HL-60 (cell line): ENCODE results near the gene ADCY5.

Experiments used
- DNase-seq, 2 experiments: peaks; one replicate each; pipeline ENCODE4 v3.0.0-alpha.2; 2010 to 2020; ENCODE audit warnings: low read depth in 1 of 2, low spot score in 1 of 2
- H3K27ac ChIP-seq: fragments of 250-450 bp; sonication (Bioruptor Pico); replicated peaks from 2 replicates; pipeline ENCODE4 v1.5.1; 2020; ENCODE audit warnings: mild to moderate bottlenecking, moderate library complexity
- H3K27me3 ChIP-seq: fragments of 250-450 bp; sonication (Bioruptor Pico); 2 replicates; pipeline ENCODE4 v1.5.1; 2021; ENCODE audit warnings: mild to moderate bottlenecking, moderate library complexity; ENCODE audit not compliant: insufficient read depth, poor library complexity, severe bottlenecking
- H3K4me3 ChIP-seq: replicated peaks from 2 replicates; pipeline ENCODE4 v1.5.1; 2011; ENCODE audit warnings: mild to moderate bottlenecking, control low read depth, low read length; ENCODE audit not compliant: insufficient read depth
- CTCF ChIP-seq: IDR thresholded peaks from one replicate; pipeline ENCODE4 v1.5.1; 2011; ENCODE audit warnings: low read length, control low read depth, inconsistent platforms; ENCODE audit not compliant: insufficient read depth
- GABPA ChIP-seq: IDR thresholded peaks from 2 replicates; pipeline ENCODE4 v1.6.1; 2012; ENCODE audit warnings: low read depth
- POLR2AphosphoS5 ChIP-seq: IDR thresholded peaks from 2 replicates; pipeline ENCODE4 v1.6.1; 2012; ENCODE audit warnings: low read depth
- REST ChIP-seq: IDR thresholded peaks from 2 replicates; pipeline ENCODE4 v1.6.1; 2012; ENCODE audit warnings: low read depth; ENCODE audit not compliant: insufficient replicate concordance
- SPI1 ChIP-seq: IDR thresholded peaks from 2 replicates; pipeline ENCODE4 v1.6.1; 2012; ENCODE audit warnings: low read depth, mild to moderate bottlenecking, borderline replicate concordance

ADCY5 gene

GRCh38 chr3:123419850-123420297 is 29.0 kb downstream of the ADCY5 start:
- Histone ChIP-seq H3K27me3 (peaks cover 8% of the 10 kb centered on the region), H3K4me3 (no peak overlapping the region), H3K27ac (no peak overlapping the region)
- TF ChIP-seq REST (no peak), CTCF (no peak), SPI1 (no peak)
- DNase-seq: no peak

GRCh38 chr3:123419181-123419849 is 29.6 kb downstream of the ADCY5 start:
- DNase-seq: no peak
- H3K27me3 ChIP-seq: peaks cover 8% of the 10 kb centered on the region
- no peak overlapping the region for H3K27ac ChIP-seq
- no peak overlapping the region for H3K4me3 ChIP-seq
- no peak for TF ChIP-seq REST
- TF ChIP-seq SPI1: no peak
- no peak for TF ChIP-seq GABPA
- TF ChIP-seq POLR2AphosphoS5: no peak
- no peak for TF ChIP-seq CTCF

DNA sequence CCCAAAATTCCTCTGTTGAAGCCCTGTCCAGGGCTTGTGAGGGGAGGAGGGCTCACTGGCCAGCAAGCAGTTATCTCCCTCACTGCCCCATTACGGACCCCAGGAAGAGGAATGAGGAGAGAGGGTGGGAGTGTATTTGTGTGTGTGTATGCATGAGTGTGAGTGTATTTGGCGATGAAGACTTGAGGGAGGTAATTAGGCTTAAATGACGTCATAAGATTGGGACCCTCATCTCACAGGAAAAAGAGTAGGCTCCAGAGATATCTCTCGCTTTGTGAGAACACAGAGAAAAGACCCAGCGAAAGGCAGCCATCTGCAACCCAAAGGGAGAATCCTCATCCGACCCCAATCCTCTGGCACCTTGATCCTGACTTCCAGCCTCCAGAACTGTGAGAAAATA is 32.2 kb downstream of the ADCY5 start:
- TF ChIP-seq POLR2AphosphoS5 (no peak), GABPA (no peak), CTCF (no peak)
- Histone ChIP-seq H3K27ac (no peak overlapping the region), H3K4me3 (no peak overlapping the region), H3K27me3 (peaks cover 2% of the 10 kb centered on the region)
- DNase-seq: no peak

DNA sequence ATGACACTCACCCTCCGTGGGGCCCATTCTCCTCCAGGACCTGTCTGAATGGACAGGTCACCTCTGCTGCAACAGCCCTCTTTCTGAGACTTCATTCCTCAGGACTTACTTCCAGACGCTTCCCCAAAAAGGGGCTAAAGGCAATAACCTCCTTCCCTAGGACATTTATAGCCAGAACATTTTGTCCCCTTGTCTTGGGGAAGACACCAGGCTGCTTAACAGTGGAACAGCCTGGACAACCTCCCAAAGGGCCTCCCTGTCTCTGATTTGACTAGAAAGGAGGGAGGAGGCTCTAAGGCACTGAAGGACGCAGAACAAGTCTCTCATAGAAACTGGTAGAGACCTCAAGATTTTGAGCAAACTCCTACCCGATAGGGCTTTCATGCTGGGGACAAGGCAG is 32.7 kb downstream of the ADCY5 start:
- TF ChIP-seq CTCF: no peak
- TF ChIP-seq POLR2AphosphoS5: no peak
- TF ChIP-seq SPI1: no peak
- TF ChIP-seq GABPA: no peak
- no peak for TF ChIP-seq REST
- H3K4me3 ChIP-seq: no peak overlapping the region
- H3K27me3 ChIP-seq: peaks cover 2% of the 10 kb centered on the region
- no peak for DNase-seq
- no peak overlapping the region for H3K27ac ChIP-seq
